ES-I3 (cell line): Measurements from ENCODE around the gene AGAP1.

Source experiments
- H3K36me3 ChIP-seq: 2 replicates; pipeline ENCODE4 v1.6.1; 2013; ENCODE audit warnings: mild to moderate bottlenecking, low read length, control low read depth, moderate library complexity; ENCODE audit not compliant: insufficient read depth
- H3K4me1 ChIP-seq: 2 replicates; pipeline ENCODE4 v1.6.1; 2013; ENCODE audit warnings: mild to moderate bottlenecking, control low read depth, low read length; ENCODE audit not compliant: insufficient read depth
- H3K9ac ChIP-seq: 2 replicates; pipeline ENCODE4 v1.6.1; 2013; ENCODE audit warnings: low read depth, mild to moderate bottlenecking, low read length, moderate library complexity
- H3K9me3 ChIP-seq: 2 replicates; pipeline ENCODE4 v1.6.1; 2013; ENCODE audit warnings: mild to moderate bottlenecking, low read length, moderate library complexity; ENCODE audit not compliant: control insufficient read depth, insufficient read depth

The AGAP1 gene

DNA sequence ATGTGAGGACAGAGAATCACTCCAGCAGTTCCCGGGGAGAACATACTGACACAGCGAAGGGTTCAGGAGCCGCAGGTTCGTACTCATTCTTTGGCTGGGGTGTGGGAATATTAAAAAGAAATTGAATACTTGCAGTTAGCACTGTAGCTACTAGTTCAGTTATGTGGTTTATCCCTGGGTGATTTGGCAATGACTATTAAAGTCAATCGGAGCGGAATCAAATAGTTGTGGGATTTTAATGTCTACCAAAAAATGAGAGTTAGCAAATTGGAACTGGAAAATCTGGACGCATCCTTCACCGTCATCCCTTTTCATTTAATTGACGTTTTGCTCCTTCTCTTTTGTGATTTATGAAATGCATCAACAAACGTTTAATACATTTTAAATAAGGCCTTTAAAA, 623.6 kb downstream of the AGAP1 start:
- H3K9ac ChIP-seq: no peak overlapping the region
- peaks cover 11% of the 10 kb centered on the region for H3K4me1 ChIP-seq

DNA sequence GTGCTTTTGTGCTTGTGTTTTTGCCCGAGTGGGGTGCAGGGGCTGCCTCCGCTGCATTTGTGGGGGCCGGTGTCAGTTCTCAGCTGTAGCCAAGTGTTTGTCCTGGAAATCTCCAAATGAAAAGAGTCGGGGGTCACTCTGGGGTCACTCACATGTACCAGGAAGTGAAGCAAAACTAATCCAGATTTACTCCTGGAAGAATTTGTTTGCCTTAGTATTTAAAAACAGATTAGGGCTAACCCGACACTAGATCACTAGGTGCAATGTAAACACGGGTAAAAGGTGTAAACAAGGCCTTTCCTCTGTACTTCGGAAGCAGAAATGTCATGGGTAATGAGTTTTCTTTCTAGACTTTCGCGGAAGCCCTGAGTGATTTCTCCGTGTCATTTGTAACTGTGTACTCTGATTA, 624.0 kb downstream of the AGAP1 start:
- Histone ChIP-seq H3K9ac (no peak overlapping the region), H3K4me1 (peaks cover 11% of the 10 kb centered on the region), H3K9me3 (no peaks in the 10 kb centered on the region), H3K36me3 (no peaks in the 10 kb centered on the region)

More for the DNA sequence above, 623.6 kb downstream of the AGAP1 start:
- no peaks in the 10 kb centered on the region for H3K9me3 ChIP-seq
- no peaks in the 10 kb centered on the region for H3K36me3 ChIP-seq

DNA sequence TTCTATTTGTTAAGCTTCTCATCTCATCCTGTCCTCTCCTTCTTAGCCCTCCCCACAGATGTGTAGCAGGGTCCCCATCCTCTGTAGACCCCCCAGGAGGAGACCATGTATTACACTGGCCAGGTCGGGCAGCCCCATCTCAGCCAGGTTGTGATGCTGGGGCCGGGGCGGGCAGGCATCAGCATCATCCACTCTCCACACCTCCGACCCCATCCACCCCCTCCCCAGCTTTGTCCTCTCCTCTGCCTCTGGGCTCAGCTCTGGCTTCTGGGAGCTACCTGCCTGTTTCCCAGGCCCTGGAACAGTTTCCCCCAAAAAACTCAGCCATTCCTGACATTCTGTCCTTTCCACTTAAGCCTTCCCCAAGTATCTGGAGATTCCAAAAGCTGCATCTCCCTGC, 625.2 kb downstream of the AGAP1 start:
- H3K9ac ChIP-seq: no peak overlapping the region
- no peaks in the 10 kb centered on the region for H3K9me3 ChIP-seq
- no peaks in the 10 kb centered on the region for H3K36me3 ChIP-seq
- peaks cover 11% of the 10 kb centered on the region for H3K4me1 ChIP-seq

DNA sequence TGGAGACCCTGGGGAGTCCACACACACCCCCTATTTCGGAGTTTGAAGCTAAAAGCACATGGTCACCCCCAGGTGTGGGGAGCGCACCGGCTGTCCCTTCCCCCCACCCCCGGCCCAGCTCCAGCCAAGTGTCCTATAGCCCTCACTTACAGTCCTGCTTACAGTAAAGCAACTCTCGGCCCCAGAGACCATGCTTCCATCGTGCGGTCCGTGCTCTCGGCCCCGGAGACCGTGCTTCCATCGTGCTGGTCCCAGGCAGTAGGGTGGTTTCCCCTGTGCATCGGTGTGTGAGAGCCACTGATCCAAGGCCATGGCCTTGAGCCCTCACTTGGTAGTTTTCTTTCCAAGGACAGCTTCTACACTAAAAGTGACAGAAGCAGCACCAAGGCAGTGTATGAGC, 625.6 kb downstream of the AGAP1 start:
- no peaks in the 10 kb centered on the region for H3K9me3 ChIP-seq
- H3K9ac ChIP-seq: no peak overlapping the region
- peaks cover 11% of the 10 kb centered on the region for H3K4me1 ChIP-seq
- H3K36me3 ChIP-seq: no peaks in the 10 kb centered on the region

DNA sequence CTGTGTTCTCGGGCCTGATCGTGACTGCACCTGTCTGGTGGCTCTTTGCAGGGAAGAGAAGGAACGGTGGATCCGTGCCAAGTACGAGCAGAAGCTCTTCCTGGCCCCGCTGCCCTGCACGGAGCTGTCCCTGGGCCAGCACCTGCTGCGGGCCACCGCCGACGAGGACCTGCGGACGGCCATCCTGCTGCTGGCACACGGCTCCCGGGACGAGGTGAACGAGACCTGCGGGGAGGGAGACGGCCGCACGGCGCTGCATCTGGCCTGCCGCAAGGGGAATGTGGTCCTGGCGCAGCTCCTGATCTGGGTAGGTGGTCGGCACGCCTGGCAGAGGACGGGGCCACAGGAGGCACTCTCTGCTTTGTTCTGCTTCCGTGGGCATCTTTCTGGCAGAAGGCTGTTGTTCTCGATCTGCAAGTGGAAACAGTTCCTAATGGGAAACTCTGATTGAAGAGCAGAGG, 626.3 kb downstream of the AGAP1 start:
- H3K36me3 ChIP-seq: no peaks in the 10 kb centered on the region
- H3K9me3 ChIP-seq: no peaks in the 10 kb centered on the region
- H3K4me1 ChIP-seq: peaks cover 11% of the 10 kb centered on the region
- H3K9ac ChIP-seq: no peak overlapping the region

DNA sequence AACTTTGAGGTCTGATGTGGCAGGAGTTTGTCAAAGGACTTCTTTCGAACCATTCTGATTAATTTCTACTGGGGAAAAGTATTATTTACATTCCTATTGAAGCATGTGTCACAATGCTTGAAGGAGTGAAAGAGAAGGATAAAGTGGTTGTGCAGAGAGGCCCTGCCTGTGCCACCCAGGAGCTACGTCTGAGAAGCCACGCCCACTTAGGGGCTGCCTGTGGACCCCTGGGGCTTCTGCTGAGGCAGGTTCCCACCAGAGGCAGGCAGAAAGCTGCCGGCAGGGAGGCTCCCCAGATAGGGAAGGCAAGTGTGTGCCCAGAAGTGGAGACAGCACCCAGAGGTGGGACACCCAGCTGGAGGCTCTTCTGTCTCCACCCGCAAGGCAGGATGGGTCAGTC, 627.0 kb downstream of the AGAP1 start:
- H3K9ac ChIP-seq: no peak overlapping the region
- no peaks in the 10 kb centered on the region for H3K9me3 ChIP-seq
- peaks cover 11% of the 10 kb centered on the region for H3K4me1 ChIP-seq
- H3K36me3 ChIP-seq: no peaks in the 10 kb centered on the region

DNA sequence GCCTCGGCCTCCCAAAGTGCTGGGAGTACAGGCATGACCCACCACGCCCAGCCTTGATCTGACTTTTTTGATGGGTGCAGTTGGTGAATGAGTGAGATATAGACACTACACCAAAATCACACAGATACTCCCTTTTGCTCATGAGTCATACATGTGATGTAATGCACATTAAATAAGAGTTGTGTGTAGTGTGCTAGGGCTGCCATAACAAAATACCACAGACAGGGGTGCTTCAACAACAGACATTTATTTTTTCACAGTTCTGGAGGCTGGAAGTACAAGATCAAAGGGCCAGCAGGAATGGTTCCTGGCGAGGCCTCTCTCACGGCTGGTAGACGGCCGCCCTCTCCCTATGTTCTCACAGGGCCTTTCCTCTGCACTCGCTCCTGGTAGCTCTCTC, 627.7 kb downstream of the AGAP1 start:
- Histone ChIP-seq H3K36me3 (no peaks in the 10 kb centered on the region), H3K4me1 (peaks cover 11% of the 10 kb centered on the region), H3K9ac (no peak overlapping the region), H3K9me3 (no peaks in the 10 kb centered on the region)

DNA sequence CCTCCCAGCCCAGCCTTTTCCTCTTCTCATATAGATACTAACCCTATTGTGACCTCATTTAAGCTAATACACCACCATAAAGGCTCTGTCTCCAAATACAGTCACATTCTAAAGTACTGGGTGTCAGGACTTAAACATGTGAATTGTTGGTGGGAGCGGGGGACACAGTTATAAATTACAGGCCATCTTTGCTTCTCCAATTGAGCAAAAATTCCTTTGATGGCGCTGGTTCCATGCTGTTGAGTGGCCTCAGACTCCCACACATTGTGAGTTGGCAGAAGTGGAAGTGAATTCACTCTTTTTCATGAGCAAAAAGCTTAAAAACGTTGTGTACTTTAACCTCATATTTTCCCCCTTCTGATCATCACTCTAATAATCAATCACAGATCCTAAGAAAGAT, 628.4 kb downstream of the AGAP1 start:
- Histone ChIP-seq H3K9me3 (no peaks in the 10 kb centered on the region), H3K36me3 (no peaks in the 10 kb centered on the region), H3K4me1 (peaks cover 15% of the 10 kb centered on the region), H3K9ac (no peak overlapping the region)

DNA sequence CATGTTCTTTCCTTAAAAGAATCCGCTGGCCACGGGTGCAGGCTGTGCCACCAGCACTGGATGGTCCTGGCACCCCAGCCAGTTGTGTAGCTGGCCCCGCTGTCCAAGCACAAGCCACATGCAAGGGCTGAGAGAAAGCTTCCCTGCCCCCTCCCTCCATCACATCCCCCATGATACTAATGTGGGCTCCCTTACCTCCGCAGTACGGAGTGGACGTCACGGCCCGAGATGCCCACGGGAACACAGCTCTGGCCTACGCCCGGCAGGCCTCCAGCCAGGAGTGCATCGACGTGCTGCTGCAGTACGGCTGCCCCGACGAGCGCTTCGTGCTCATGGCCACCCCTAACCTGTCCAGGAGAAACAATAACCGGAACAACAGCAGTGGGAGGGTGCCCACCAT, 629.9 kb downstream of the AGAP1 start:
- Histone ChIP-seq H3K4me1 (peaks cover 7% of the 10 kb centered on the region), H3K36me3 (no peaks in the 10 kb centered on the region), H3K9me3 (no peaks in the 10 kb centered on the region), H3K9ac (no peak overlapping the region)

DNA sequence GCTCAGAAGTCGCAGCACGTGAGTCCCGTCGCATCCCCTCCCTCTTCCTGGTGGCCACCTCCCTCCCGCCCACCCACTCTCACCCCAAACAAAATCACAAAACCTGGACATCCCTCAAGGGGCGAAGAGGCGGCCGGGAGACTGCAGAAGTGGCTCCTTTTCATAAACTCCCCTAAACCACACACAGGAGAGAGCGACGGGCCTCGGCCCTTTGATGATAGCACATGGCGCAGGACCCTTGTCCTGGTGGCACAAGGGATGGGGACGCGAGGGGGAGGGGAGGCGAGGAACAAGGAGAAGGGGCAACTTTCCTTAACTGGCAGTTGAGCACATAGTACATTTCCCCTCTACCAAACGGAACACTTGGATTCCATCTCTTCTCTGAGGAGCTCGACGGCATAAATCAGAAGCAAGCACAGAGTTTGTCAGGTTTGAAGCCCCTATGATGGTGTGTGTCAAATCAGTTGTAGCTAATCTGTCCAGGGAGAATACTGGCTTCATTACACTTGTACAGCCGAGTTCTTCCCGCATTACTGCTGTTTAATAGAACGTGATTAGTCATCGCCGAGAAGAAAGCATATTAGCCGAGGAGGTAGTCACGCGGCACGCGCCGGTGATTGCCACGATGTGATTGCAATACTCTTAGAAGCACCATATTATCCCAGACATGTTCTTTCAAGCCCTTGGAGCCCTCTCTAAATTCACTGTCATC, 630.5 kb downstream of the AGAP1 start:
- Histone ChIP-seq H3K36me3 (no peaks in the 10 kb centered on the region), H3K9ac (no peak overlapping the region), H3K4me1 (peaks cover 7% of the 10 kb centered on the region), H3K9me3 (no peaks in the 10 kb centered on the region)

DNA sequence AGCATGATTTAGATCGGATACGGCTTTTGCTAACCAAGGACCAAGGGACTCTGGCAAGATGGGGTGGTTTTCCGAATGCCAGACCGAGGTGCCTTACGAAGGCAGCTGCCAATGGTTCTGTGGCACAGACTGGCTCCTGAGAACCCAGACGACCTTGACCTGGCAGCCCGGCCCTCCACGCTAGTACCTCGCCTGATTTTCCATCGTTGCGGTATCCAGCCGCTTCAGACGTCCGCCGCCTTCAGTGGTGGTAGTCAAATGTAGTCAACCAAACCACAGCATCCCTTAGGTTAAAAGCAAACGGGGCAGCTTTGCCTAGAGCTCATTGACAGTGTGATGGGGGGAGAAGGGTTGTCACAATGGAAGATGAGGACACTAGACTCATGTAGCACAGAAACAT, 631.7 kb downstream of the AGAP1 start:
- Histone ChIP-seq H3K4me1 (peaks cover 7% of the 10 kb centered on the region), H3K9me3 (no peaks in the 10 kb centered on the region), H3K36me3 (no peaks in the 10 kb centered on the region)

DNA sequence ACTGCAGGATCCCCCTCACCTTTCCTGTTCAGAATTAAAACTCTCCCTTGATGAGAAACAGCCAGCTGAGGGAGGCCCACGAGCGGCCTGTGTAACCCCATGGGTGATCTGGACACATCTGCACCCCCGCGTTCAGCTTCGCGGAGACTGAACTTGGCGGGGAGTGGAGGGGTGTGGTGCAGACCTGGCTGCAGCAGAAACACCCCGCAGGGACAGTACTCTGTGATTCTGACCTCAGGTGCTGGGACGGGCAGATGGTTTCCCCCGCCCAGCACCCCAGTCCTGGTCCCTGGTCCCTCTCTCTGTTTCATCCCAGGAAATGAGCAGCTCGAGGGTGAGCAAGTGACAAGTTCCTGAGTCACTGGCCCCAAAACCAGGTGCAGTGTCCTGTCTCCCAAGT, 633.2 kb downstream of the AGAP1 start:
- no peaks in the 10 kb centered on the region for H3K9me3 ChIP-seq
- H3K4me1 ChIP-seq: peaks cover 7% of the 10 kb centered on the region
- no peak overlapping the region for H3K9ac ChIP-seq
- no peaks in the 10 kb centered on the region for H3K36me3 ChIP-seq

More for the DNA sequence above, 631.7 kb downstream of the AGAP1 start:
- no peak overlapping the region for H3K9ac ChIP-seq

DNA sequence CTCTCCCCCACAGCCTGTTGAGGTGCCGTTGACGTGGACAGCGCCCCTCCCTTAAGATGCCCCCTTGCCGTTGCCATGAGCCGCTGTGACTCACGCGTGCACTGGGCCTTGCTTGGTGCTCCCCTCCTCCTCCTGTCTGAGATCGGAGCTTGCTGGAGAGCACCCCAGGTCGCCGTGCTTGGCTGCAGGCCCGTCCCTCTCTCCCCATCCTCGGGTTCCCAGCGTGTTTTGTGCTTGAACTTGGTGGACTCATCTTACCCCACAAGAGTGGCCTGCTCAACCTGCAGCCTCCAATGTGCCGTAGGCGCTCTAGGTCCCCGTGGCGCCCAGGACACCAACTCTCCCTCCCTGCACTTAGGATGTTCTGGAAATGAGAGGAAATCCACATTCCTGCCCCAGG, 634.5 kb downstream of the AGAP1 start:
- Histone ChIP-seq H3K4me1 (peaks cover 7% of the 10 kb centered on the region), H3K9me3 (no peaks in the 10 kb centered on the region), H3K9ac (no peak overlapping the region), H3K36me3 (no peaks in the 10 kb centered on the region)

DNA sequence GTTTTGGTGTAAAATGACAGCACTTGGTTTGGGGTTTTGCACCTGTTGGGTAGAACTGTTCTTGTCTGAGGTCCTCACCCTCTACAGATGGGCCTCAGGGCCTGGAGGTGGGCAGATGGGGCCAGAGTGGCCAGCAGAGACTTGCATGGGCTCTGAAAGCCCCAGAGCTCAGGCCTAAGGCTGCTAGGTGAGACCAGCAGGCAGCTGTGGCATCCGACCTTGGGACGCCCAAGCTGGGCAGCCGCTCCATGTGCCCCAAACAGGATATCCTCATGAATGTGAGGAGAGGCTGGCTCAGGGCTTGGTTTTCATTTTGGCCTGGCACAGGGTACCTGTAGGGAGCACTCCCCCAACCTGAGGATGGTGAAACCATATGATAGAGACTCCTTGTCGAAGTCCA, 636.1 kb downstream of the AGAP1 start:
- Histone ChIP-seq H3K9ac (no peak overlapping the region), H3K9me3 (no peaks in the 10 kb centered on the region), H3K4me1 (peaks cover 7% of the 10 kb centered on the region), H3K36me3 (no peaks in the 10 kb centered on the region)

DNA sequence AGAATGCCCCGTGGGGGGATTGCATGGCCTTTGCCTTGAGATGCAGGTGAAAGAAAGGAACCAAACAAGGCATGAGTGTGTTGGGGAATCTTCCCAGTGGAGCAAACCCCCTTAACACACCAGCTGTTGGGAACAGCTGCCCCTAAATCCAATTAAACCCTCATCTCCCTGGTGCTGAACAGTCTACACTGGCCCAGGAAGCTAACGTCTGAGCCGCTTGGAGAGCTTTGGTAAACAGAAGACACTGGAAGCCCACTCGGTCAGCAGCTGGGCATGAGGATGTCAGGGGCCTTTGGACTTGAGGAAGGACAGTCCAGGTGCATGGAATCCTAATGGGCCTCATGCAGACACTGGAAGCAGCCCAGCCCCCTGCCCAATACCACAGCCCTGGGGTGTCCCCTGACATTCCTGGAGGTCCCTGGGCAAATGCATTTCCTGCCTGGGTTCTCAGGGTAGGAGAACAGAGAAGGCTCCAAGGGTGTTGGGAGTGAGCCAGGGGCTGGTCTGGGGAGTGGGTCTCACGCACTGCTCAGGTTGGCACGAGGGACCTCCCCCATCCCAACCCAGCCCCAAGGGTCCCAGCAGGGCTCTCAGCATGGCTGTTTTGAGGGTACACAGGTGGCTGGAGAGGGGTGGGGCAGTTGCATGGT, 636.6 kb downstream of the AGAP1 start:
- Histone ChIP-seq H3K36me3 (no peaks in the 10 kb centered on the region), H3K4me1 (peaks cover 7% of the 10 kb centered on the region), H3K9ac (no peak overlapping the region), H3K9me3 (no peaks in the 10 kb centered on the region)
